Measurements from ENCODE around the gene ADISSP.

GRCh38 chr20:3787324-3788014, 19.9 kb upstream of the ADISSP start:
- no peak for TF ChIP-seq POLR2A (IDR thresholded peaks at IDR 0.05)
- TF ChIP-seq, protein P1, sequence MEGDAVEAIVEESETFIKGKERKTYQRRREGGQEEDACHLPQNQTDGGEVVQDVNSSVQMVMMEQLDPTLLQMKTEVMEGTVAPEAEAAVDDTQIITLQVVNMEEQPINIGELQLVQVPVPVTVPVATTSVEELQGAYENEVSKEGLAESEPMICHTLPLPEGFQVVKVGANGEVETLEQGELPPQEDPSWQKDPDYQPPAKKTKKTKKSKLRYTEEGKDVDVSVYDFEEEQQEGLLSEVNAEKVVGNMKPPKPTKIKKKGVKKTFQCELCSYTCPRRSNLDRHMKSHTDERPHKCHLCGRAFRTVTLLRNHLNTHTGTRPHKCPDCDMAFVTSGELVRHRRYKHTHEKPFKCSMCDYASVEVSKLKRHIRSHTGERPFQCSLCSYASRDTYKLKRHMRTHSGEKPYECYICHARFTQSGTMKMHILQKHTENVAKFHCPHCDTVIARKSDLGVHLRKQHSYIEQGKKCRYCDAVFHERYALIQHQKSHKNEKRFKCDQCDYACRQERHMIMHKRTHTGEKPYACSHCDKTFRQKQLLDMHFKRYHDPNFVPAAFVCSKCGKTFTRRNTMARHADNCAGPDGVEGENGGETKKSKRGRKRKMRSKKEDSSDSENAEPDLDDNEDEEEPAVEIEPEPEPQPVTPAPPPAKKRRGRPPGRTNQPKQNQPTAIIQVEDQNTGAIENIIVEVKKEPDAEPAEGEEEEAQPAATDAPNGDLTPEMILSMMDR (IDR thresholded peaks at IDR 0.05), result no peak
